Ovary (tissue), 3 donors: ENCODE results near the gene ACOT6.

ENCODE experiments used
- EP300 ChIP-seq: sonication (generic); formaldehyde crosslinking; IDR thresholded peaks from one replicate; pipeline ENCODE4 v1.6.1; 2017; ENCODE audit warnings: antibody characterized with exemption
- POLR2A ChIP-seq: fragments of 450-650 bp; IDR thresholded peaks from one replicate; pipeline ENCODE4 v1.6.1; 2017; ENCODE audit warnings: antibody characterized with exemption, mild to moderate bottlenecking, moderate library complexity
- TF ChIP-seq, protein P1 (sequence below), 3 donors: fragments of 450-650 bp in 2 of 3; fragments of 200-600 bp in 1 of 3; IDR thresholded peaks; one replicate each; pipeline versions ENCODE4 v1.5.1 to v1.8.0; 2016 to 2022; ENCODE audit warnings: antibody characterized with exemption in 3 of 3, mild to moderate bottlenecking in 1 of 3
- donor health status: DM: no; HTN: no; CAD: no.

DNA sequence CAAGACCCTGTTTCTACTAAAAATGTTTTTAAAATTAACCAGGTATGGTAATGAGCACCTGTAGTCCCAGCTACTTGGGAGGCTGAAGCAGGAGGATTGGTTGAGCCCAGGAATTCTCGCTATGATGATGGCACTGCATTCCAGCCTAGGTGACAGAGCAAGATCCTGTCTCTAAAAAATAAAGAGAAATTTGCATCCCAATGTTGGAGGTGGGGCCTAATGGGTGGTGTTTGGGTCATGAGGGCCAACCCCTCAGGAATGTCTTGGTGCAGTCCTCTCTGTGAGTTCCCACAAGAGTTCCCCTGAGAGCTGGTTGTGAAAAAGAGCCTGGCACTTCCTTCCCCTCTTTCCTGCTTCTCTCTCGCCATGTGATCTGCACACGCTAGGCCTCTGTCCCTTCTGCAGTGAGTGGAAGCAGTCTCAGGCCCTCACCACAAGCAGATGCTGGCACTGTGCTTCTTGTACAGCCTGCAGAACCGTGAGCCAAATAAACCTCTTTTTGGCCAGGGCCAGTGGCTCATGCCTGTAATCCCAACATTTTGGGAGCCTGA, 11.3 kb downstream of the ACOT6 start:
- TF ChIP-seq, protein P1, sequence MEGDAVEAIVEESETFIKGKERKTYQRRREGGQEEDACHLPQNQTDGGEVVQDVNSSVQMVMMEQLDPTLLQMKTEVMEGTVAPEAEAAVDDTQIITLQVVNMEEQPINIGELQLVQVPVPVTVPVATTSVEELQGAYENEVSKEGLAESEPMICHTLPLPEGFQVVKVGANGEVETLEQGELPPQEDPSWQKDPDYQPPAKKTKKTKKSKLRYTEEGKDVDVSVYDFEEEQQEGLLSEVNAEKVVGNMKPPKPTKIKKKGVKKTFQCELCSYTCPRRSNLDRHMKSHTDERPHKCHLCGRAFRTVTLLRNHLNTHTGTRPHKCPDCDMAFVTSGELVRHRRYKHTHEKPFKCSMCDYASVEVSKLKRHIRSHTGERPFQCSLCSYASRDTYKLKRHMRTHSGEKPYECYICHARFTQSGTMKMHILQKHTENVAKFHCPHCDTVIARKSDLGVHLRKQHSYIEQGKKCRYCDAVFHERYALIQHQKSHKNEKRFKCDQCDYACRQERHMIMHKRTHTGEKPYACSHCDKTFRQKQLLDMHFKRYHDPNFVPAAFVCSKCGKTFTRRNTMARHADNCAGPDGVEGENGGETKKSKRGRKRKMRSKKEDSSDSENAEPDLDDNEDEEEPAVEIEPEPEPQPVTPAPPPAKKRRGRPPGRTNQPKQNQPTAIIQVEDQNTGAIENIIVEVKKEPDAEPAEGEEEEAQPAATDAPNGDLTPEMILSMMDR (IDR thresholded peaks at IDR 0.05) = no peak
- TF ChIP-seq EP300 (no peak), POLR2A (no peak)
